ENCODE data around the gene TIGD4. TPM values are rescaled to one million over a fixed set of nuclear protein-coding genes. Genes with fewer than 3 reads are reported as not detected.

TIGD4 gene
- total RNA-seq, 1 experiment from 2014 or later, result 2.0 TPM

GRCh38 chr4:152805818-152806217 lies 26.3 kb upstream of the TIGD4 start:
- H3K27ac Mint-ChIP-seq, result peak overlapping the region in 1 of 3 experiments; percentile 48; a peak in 1 of 7 replicates
- Histone ChIP-seq H3K79me2 (ENCODE audit: insufficient read depth, low read length) (peaks cover 2% of the 10 kb centered on the region; the same call in 1 of the 2 replicates), H2AK5ac (ENCODE audit: insufficient read length, low read length) (no peak overlapping the region), H4K20me1 (ENCODE audit: control insufficient read depth, insufficient read depth, insufficient read length) (no peaks in the 10 kb centered on the region), H3K9me3 (ENCODE audit: control insufficient read depth, low read depth, low read length) (no peaks in the 10 kb centered on the region), H4K8ac (replicated peaks; ENCODE audit: insufficient read length, low read depth, low read length) (no peak overlapping the region), H3K14ac (ENCODE audit: insufficient read depth, low read length) (no peak overlapping the region), H3K4ac (ENCODE audit: low read depth, low read length) (no peak overlapping the region), H3K9ac (ENCODE audit: extremely low read depth, insufficient read length, low read length) (no peak overlapping the region), H2BK120ac (ENCODE audit: low read depth, low read length, poor library complexity, severe bottlenecking) (no peak overlapping the region), H3K4me2 (ENCODE audit: insufficient read depth, insufficient read length, low read length) (no peak overlapping the region), H2BK15ac (ENCODE audit: low read depth, low read length) (no peak overlapping the region), H3K79me1 (ENCODE audit: insufficient read depth, low read depth, low read length, poor library complexity, severe bottlenecking) (peaks cover 3% of the 10 kb centered on the region), H3K56ac (ENCODE audit: insufficient read length, low read depth, low read length) (no peak overlapping the region), H3K27ac (ENCODE audit: insufficient read length, low read depth, low read length) (no peak overlapping the region), H3T11ph (ENCODE audit: low read length) (no peak overlapping the region), H3K23me2 (ENCODE audit: insufficient read length, low read depth, low read length, poor library complexity, severe bottlenecking) (no peaks in the 10 kb centered on the region), H2BK5ac (ENCODE audit: insufficient read length, low read length) (no peak overlapping the region), H3K4me1 (ENCODE audit: insufficient read depth, low read length) (no peaks in the 10 kb centered on the region), H2AFZ (ENCODE audit: low read length) (no peak overlapping the region), H2BK12ac (ENCODE audit: insufficient read length, low read depth, low read length) (no peak overlapping the region), H2BK20ac (ENCODE audit: low read depth, low read length, poor library complexity, severe bottlenecking) (no peak overlapping the region), H3K18ac (ENCODE audit: insufficient read length, low read depth, low read length) (no peak overlapping the region), H3K23ac (ENCODE audit: insufficient read length, low read depth, low read length) (no peak overlapping the region), H4K91ac (ENCODE audit: insufficient read length, low read depth, low read length) (no peak overlapping the region), H4K5ac (ENCODE audit: insufficient read length, low read depth, low read length) (no peak overlapping the region), H3K27me3 (ENCODE audit: insufficient read depth, low read length) (no peaks in the 10 kb centered on the region)
- H3K4me1 Mint-ChIP-seq, result peaks cover 15% of the 10 kb centered on the region in 2 experiments
- no peaks in the 10 kb centered on the region for H3K27me3 Mint-ChIP-seq (ENCODE audit: low read depth)
- WGBS (ENCODE audit: extremely low coverage, insufficient read length, low lambda C conversion rate), result no CpG with 5 or more reads among the region's 2 CpGs
- DNase-seq, result no peak
- no peak overlapping the region for H3K4me3 Mint-ChIP-seq
- H3K9me3 Mint-ChIP-seq, result peaks cover 10 to 11% of the 10 kb centered on the region in 2 experiments
- H3K36me3 Mint-ChIP-seq (ENCODE audit: insufficient read depth in 1 of 3, low read depth in 3 of 3), result peaks cover 7 to 24% (median 19%) of the 10 kb centered on the region in 3 experiments
- TF ChIP-seq CTCF (conservative IDR thresholded peaks at IDR 0.05), result no peak

All from H9 (cell line).